ENCODE data around the gene SPINK8. TPM values are rescaled to one million over a fixed set of nuclear protein-coding genes. Genes with fewer than 3 reads are reported as not detected.

Gene SPINK8
- total and polyA plus RNA-seq, 4 donors, result not detected

GRCh38 chr3:48285675-48286074, 47.8 kb downstream of the SPINK8 start (continued):
- TF ChIP-seq REST (IDR thresholded peaks at IDR 0.05), result no peak
- no peak for TF ChIP-seq EGR1 (IDR thresholded peaks at IDR 0.05; ENCODE audit: low read depth in 2 of 2)

- no peak for DNase-seq (ENCODE audit: low spot score)
Observed at GRCh38 chr3:48285132-48285531, 48.3 kb downstream of the SPINK8 start.

More at GRCh38 chr3:48285132-48285531, 48.3 kb downstream of the SPINK8 start:
- no peaks in the 10 kb centered on the region for H3K36me3 ChIP-seq (ENCODE audit: control insufficient read depth in 4 of 4, insufficient read depth in 3 of 4, low read depth in 1 of 4, low read length in 3 of 4)
- no peak overlapping the region for H3K27ac ChIP-seq (ENCODE audit: low read depth in 1 of 2, low read length in 2 of 2)
- no peak overlapping the region for H3K9ac ChIP-seq (ENCODE audit: low read depth in 1 of 2, low read length in 2 of 2)
- H3K4me1 ChIP-seq (ENCODE audit: control insufficient read depth in 4 of 4, insufficient read depth in 4 of 4, low read length in 3 of 4), result no peaks in the 10 kb centered on the region
- H3K4me3 ChIP-seq (ENCODE audit: low read depth in 1 of 3, low read length in 3 of 3), result no peak overlapping the region
- no peaks in the 10 kb centered on the region for H3K9me3 ChIP-seq (ENCODE audit: control insufficient read depth in 4 of 4, low read length in 3 of 4)
- WGBS, result 95% methylated on average over 1 of the region's 1 CpG
- TF ChIP-seq MAX (IDR thresholded peaks at IDR 0.05) (no peak), EGR1 (IDR thresholded peaks at IDR 0.05; ENCODE audit: low read depth in 2 of 2) (no peak), YY1 (IDR thresholded peaks at IDR 0.05) (no peak), GABPA (IDR thresholded peaks at IDR 0.05 in 1 of 2, conservative IDR thresholded peaks at IDR 0.05 in 1 of 2) (no peak), REST (IDR thresholded peaks at IDR 0.05) (no peak), HNF4A (conservative IDR thresholded peaks at IDR 0.05) (no peak), RAD21 (IDR thresholded peaks at IDR 0.05) (no peak), FOXA2 (IDR thresholded peaks at IDR 0.05) (no peak), RXRA (IDR thresholded peaks at IDR 0.05) (no peak), JUND (IDR thresholded peaks at IDR 0.05) (no peak), ATF3 (IDR thresholded peaks at IDR 0.05) (no peak)
- no peaks in the 10 kb centered on the region for H3K27me3 ChIP-seq (ENCODE audit: control insufficient read depth in 4 of 4, insufficient read depth in 4 of 4, low read length in 3 of 4)

All from liver (tissue), 9 donors.